Caco-2 (cell line): Measurements from ENCODE around the gene SECISBP2L. TPM values are rescaled to one million over a fixed set of nuclear protein-coding genes. Genes with fewer than 3 reads are reported as not detected.

Source experiments
- BruUV-seq: library from RNA; stranded (reverse); fragments of 400-500 nt; replicated peaks from 2 replicates; lab custom pipeline; 2021; lab: Mats Ljungman, UMichigan
- CTCF ChIA-PET: fragments of 300-600 bp; sonication (Branson Sonifier 250); formaldehyde crosslinking; loops from one replicate; lab custom pipeline; 2022; ENCODE audit warnings: antibody characterized with exemption; lab: Charles Lee
- POLR2A ChIA-PET: fragments of 300-600 bp; sonication (Branson Sonifier 250); formaldehyde crosslinking; loops from one replicate; lab custom pipeline; 2022; ENCODE audit warnings: antibody characterized with exemption; lab: Charles Lee
- DNase-seq, 2 experiments: peaks; one replicate each; pipeline versions ENCODE4 v3.0.0 to v3.0.0-alpha.2; 2020 to 2022
- H3K27me3 ChIP-seq: replicated peaks from 2 replicates; pipeline ENCODE4 v1.6.0; 2011; ENCODE audit warnings: low read length; ENCODE audit not compliant: control insufficient read depth, insufficient read depth
- H3K36me3 ChIP-seq: 2 replicates; pipeline ENCODE4 v1.5.1; 2011; ENCODE audit warnings: low read length; ENCODE audit not compliant: control insufficient read depth, insufficient read depth
- H3K4me1 ChIP-seq: fragments of 250-450 bp; sonication (Bioruptor Pico); 2 replicates; pipeline ENCODE4 v1.5.1; 2020; ENCODE audit warnings: mild to moderate bottlenecking
- H3K4me3 ChIP-seq: 2 replicates; pipeline ENCODE4 v1.5.1; 2011; ENCODE audit warnings: low read depth, mild to moderate bottlenecking, control low read depth, low read length
- H3K9me3 ChIP-seq: fragments of 250-450 bp; sonication (Bioruptor Pico); 2 replicates; pipeline ENCODE4 v1.5.1; 2020; ENCODE audit warnings: mild to moderate bottlenecking, moderate library complexity
- H3K27ac Mint-ChIP-seq: one replicate; pipeline ENCODE4 v1.8.0; 2022; ENCODE audit warnings: mixed read lengths; ENCODE audit not compliant: unreplicated experiment
- H3K27me3 Mint-ChIP-seq: one replicate; pipeline ENCODE4 v1.8.0; 2022; ENCODE audit warnings: mixed read lengths; ENCODE audit not compliant: insufficient read depth, unreplicated experiment
- H3K36me3 Mint-ChIP-seq: one replicate; pipeline ENCODE4 v1.8.0; 2022; ENCODE audit warnings: mild to moderate bottlenecking, mixed read lengths; ENCODE audit not compliant: insufficient read depth, unreplicated experiment
- H3K4me1 Mint-ChIP-seq: one replicate; pipeline ENCODE4 v1.8.0; 2022; ENCODE audit warnings: low read depth, mixed read lengths; ENCODE audit not compliant: unreplicated experiment
- H3K4me3 Mint-ChIP-seq: one replicate; pipeline ENCODE4 v1.8.0; 2022; ENCODE audit warnings: mild to moderate bottlenecking, moderate library complexity, mixed read lengths; ENCODE audit not compliant: unreplicated experiment
- H3K9me3 Mint-ChIP-seq: one replicate; pipeline ENCODE4 v1.8.0; 2022; ENCODE audit warnings: mixed read lengths; ENCODE audit not compliant: unreplicated experiment
- intact Hi-C: fragments of 100-400 bp; cut with micrococcal nuclease; formaldehyde crosslinking; loops from one replicate; pipeline ENCODE4 v1.10.0; 2022; ENCODE audit not compliant: unreplicated experiment
- total RNA-seq: library from RNA; stranded (reverse); gene quantifications from 2 replicates; pipeline ENCODE4 v1.2.3, GENCODE V29; 2022
- TF ChIP-seq, protein P1 (sequence below), 2 experiments: fragments of 200-600 bp in 1 of 2; IDR thresholded peaks; 1 replicate in 1 of 2; 2 replicates in 1 of 2; pipeline versions ENCODE4 v1.5.1 to v1.8.0; 2011 to 2022; ENCODE audit warnings: antibody characterized with exemption in 1 of 2, control low read depth in 1 of 2, inconsistent platforms in 1 of 2, low read depth in 1 of 2, low read length in 1 of 2, mild to moderate bottlenecking in 1 of 2, moderate library complexity in 1 of 2; ENCODE audit not compliant: insufficient read depth in 1 of 2, severe bottlenecking in 1 of 2, unreplicated experiment in 1 of 2

SECISBP2L gene
- total RNA-seq, 1 experiment from 2014 or later = 27.9 TPM

DNA sequence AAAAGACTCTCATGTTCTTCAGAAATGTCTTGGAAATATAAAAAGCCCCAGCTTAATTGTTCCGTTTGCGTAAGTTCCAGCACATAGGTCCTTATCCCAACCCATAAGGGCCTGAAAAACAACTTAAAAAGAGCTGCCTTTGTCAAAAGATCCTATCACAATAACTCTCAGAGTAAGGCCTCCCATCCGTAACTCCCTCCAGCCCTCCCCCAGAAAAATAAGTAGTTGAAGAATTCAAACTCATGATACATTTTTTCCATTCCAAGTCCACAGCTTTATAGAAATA is 38.0 kb upstream of the SECISBP2L start:
- H3K27ac Mint-ChIP-seq = no peak overlapping the region
- no peak for DNase-seq
- Histone ChIP-seq H3K27me3 (no peaks in the 10 kb centered on the region), H3K9me3 (no peaks in the 10 kb centered on the region), H3K36me3 (no peaks in the 10 kb centered on the region), H3K4me1 (peaks cover 11% of the 10 kb centered on the region), H3K4me3 (no peak overlapping the region)
- peaks cover 11% of the 10 kb centered on the region for H3K4me1 Mint-ChIP-seq
- no peaks in the 10 kb centered on the region for H3K27me3 Mint-ChIP-seq
- no peaks in the 10 kb centered on the region for H3K36me3 Mint-ChIP-seq
- no peaks in the 10 kb centered on the region for H3K9me3 Mint-ChIP-seq
- intact Hi-C loops = no loop called here
- no TSS peak for BruUV-seq
- ChIA-PET CTCF (no interaction called here), POLR2A (no interaction called here)
- TF ChIP-seq, protein P1, sequence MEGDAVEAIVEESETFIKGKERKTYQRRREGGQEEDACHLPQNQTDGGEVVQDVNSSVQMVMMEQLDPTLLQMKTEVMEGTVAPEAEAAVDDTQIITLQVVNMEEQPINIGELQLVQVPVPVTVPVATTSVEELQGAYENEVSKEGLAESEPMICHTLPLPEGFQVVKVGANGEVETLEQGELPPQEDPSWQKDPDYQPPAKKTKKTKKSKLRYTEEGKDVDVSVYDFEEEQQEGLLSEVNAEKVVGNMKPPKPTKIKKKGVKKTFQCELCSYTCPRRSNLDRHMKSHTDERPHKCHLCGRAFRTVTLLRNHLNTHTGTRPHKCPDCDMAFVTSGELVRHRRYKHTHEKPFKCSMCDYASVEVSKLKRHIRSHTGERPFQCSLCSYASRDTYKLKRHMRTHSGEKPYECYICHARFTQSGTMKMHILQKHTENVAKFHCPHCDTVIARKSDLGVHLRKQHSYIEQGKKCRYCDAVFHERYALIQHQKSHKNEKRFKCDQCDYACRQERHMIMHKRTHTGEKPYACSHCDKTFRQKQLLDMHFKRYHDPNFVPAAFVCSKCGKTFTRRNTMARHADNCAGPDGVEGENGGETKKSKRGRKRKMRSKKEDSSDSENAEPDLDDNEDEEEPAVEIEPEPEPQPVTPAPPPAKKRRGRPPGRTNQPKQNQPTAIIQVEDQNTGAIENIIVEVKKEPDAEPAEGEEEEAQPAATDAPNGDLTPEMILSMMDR (IDR thresholded peaks at IDR 0.05; ENCODE audit: insufficient read depth in 1 of 2, low read depth in 1 of 2, low read length in 1 of 2, severe bottlenecking in 1 of 2, unreplicated experiment in 1 of 2) = no peak
- H3K4me3 Mint-ChIP-seq = no peak overlapping the region

- H3K27me3 Mint-ChIP-seq = no peaks in the 10 kb centered on the region
- H3K4me3 Mint-ChIP-seq = no peak overlapping the region
- no peaks in the 10 kb centered on the region for H3K9me3 Mint-ChIP-seq
- intact Hi-C loops = no loop called here
- POLR2A ChIA-PET = no interaction called here
- CTCF ChIA-PET = no interaction called here
- H3K9me3 ChIP-seq = no peaks in the 10 kb centered on the region
- H3K27me3 ChIP-seq = no peaks in the 10 kb centered on the region
- DNase-seq = no peak
- no peak overlapping the region for H3K4me3 ChIP-seq
- H3K36me3 ChIP-seq = no peaks in the 10 kb centered on the region
- H3K36me3 Mint-ChIP-seq = no peaks in the 10 kb centered on the region
- BruUV-seq = no TSS peak
- H3K4me1 Mint-ChIP-seq = peaks cover 11% of the 10 kb centered on the region
- no peak overlapping the region for H3K27ac Mint-ChIP-seq
- H3K4me1 ChIP-seq = peaks cover 11% of the 10 kb centered on the region
- TF ChIP-seq, protein P1 (IDR thresholded peaks at IDR 0.05; ENCODE audit: insufficient read depth in 1 of 2, low read depth in 1 of 2, low read length in 1 of 2, severe bottlenecking in 1 of 2, unreplicated experiment in 1 of 2) = no peak
These were observed 37.4 kb upstream of the SECISBP2L start for GRCh38 chr15:49083401-49084284.

- no TSS peak for BruUV-seq
- Mint-ChIP-seq H3K4me3 (no peak overlapping the region), H3K36me3 (no peaks in the 10 kb centered on the region), H3K27me3 (no peaks in the 10 kb centered on the region), H3K9me3 (no peaks in the 10 kb centered on the region), H3K27ac (no peak overlapping the region), H3K4me1 (peaks cover 11% of the 10 kb centered on the region)
- Histone ChIP-seq H3K9me3 (no peaks in the 10 kb centered on the region), H3K4me1 (peaks cover 11% of the 10 kb centered on the region), H3K27me3 (no peaks in the 10 kb centered on the region), H3K4me3 (no peak overlapping the region), H3K36me3 (no peaks in the 10 kb centered on the region)
- POLR2A ChIA-PET = no interaction called here
- DNase-seq = no peak
- intact Hi-C loops = no loop called here
- CTCF ChIA-PET = no interaction called here
- TF ChIP-seq, protein P1 (IDR thresholded peaks at IDR 0.05; ENCODE audit: insufficient read depth in 1 of 2, low read depth in 1 of 2, low read length in 1 of 2, severe bottlenecking in 1 of 2, unreplicated experiment in 1 of 2) = no peak
These were observed 36.7 kb upstream of the SECISBP2L start for GRCh38 chr15:49082960-49083359.
